ENCODE results near the gene NEURL2.

NEURL2 gene

DNA sequence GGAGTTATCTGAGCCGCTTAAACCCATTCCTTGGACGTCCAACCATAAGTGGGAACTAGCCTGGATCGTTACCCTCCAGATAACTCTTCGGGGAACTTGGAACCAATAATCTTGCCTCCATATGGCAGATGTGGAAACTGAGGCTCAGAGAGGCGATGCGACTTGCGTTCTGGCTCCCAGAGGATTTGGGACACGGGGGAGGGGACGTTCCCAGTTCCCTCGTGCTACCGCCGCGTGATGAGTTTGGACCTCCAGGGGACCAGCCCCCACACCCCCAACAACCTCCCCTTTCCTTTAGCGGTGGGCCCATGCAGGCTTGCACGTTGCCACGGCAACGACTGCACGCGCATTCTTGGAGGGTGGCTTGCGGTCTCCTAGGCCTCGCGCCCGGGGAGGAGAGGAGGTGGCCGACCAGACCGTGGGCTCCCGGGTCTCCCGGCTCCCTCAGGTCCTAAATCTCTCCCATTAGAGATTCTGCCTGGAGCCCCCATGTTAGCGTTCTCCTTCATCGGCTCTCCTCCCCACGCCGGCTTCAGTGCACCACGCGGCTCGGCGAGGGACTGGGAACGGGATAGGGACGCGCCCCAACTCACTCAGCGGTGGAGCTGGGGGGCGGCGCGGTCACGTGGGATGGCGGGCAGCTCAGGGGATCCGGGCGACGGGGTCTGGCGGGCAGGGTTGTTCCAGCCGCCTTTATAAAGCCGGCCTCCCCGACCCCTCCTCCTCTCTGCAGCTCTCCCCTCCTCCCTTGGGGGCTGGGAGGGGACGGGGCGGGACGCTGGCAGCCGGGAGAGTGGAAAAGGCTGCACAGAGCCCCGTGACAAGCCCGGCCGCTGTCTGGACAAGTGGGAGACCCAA, 20.7 kb upstream of the NEURL2 start, which contains the start of gene PLTP:
TSS of gene PLTP (minus strand) at position 670 of the 858 bp plus-strand sequence. CDS start 703 bp downstream, outside the sequence.
- H3K79me2 ChIP-seq (ENCODE audit: low read length): no peaks in the 10 kb centered on the region
- no peaks in the 10 kb centered on the region for H3F3A ChIP-seq (ENCODE audit: insufficient read depth, low read length)
- peak within 1 kb of the TSS; percentile 61 for H3K4me3 ChIP-seq (ENCODE audit: low read length)
- no peak for TF ChIP-seq EZH2phosphoT487 (IDR thresholded peaks at IDR 0.05; ENCODE audit: low read length)
- no peak for TF ChIP-seq EZH2 (optimal IDR thresholded peaks at IDR 0.05; ENCODE audit: low read depth, low read length)
- TF ChIP-seq, protein P1, sequence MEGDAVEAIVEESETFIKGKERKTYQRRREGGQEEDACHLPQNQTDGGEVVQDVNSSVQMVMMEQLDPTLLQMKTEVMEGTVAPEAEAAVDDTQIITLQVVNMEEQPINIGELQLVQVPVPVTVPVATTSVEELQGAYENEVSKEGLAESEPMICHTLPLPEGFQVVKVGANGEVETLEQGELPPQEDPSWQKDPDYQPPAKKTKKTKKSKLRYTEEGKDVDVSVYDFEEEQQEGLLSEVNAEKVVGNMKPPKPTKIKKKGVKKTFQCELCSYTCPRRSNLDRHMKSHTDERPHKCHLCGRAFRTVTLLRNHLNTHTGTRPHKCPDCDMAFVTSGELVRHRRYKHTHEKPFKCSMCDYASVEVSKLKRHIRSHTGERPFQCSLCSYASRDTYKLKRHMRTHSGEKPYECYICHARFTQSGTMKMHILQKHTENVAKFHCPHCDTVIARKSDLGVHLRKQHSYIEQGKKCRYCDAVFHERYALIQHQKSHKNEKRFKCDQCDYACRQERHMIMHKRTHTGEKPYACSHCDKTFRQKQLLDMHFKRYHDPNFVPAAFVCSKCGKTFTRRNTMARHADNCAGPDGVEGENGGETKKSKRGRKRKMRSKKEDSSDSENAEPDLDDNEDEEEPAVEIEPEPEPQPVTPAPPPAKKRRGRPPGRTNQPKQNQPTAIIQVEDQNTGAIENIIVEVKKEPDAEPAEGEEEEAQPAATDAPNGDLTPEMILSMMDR (IDR thresholded peaks at IDR 0.05; ENCODE audit: low read length): no peak
- no peaks in the 10 kb centered on the region for H3K36me3 ChIP-seq (replicated peaks; ENCODE audit: insufficient read depth, low read length)
- peak within 1 kb of the TSS; percentile 96 for H2AFZ ChIP-seq (ENCODE audit: low read length)
- peak within 1 kb of the TSS; percentile 99 for H3K4me2 ChIP-seq (ENCODE audit: low read depth, low read length)
- peak within 1 kb of the TSS; percentile 36; the same call in 1 of the 2 replicates for H3K9ac ChIP-seq (ENCODE audit: low read length)
- no peak for DNase-seq
- H3K4me1 ChIP-seq (ENCODE audit: low read length): peaks cover 3% of the 10 kb centered on the region; the same call in 1 of the 2 replicates
- H3K9me2 ChIP-seq (replicated peaks; ENCODE audit: insufficient read depth, low read length): no peaks in the 10 kb centered on the region
- H3K9me3 ChIP-seq (replicated peaks; ENCODE audit: insufficient read depth, low read length): no peaks in the 10 kb centered on the region
- peaks cover 14% of the 10 kb centered on the region; the same call in 1 of the 2 replicates for H3K27me3 ChIP-seq (replicated peaks; ENCODE audit: insufficient read depth, low read length)
- no peak within 1 kb of the TSS for H3K27ac ChIP-seq (ENCODE audit: low read length)
- H4K20me1 ChIP-seq (ENCODE audit: insufficient read depth, low read length): no peaks in the 10 kb centered on the region

DNA sequence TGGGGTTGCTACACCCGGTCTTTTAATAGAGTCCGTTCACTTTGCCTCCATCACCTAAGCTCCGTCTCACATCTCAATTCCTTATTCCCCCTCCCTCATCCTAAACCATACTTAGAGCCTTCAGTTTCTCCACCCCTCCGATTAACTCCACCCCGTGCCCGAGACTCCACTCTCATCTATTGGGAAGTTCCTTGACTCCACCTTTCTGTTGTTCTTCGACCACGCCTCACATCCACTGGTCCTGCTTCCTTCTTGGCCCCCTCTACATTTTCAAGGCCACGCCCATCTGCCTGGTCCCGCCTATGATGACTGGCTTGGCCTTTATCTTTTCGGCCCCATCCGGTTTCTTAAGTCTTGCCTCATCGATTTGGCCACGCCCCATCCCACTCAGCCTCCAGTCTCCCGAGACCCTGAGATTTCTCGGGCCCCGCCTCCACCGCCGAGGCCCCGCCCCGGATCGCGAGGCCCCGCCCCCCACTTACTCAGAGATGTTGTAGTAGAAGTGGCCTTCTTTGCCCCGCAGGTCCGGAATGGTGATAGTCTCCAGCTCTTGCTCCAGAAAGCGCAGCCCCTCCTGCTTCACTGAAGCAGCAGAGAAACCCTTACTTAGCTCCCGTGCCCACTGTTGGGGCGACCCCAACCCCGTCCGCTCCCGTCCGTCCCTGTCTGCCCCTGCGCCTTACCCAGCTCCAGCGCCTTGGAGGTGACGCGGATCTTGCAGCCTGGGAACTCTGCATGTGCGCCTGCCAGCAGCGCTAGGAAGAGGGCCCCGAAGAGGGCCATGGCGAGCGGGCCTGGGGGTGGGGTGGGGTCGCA, 19.9 kb upstream of the NEURL2 start:
- Histone ChIP-seq H3K9me3 (replicated peaks; ENCODE audit: insufficient read depth, low read length) (no peaks in the 10 kb centered on the region), H3K27ac (ENCODE audit: low read length) (no peak overlapping the region), H3F3A (ENCODE audit: insufficient read depth, low read length) (no peaks in the 10 kb centered on the region), H3K36me3 (replicated peaks; ENCODE audit: insufficient read depth, low read length) (no peaks in the 10 kb centered on the region), H3K4me2 (ENCODE audit: low read depth, low read length) (peak overlapping the region; percentile 99), H3K4me3 (ENCODE audit: low read length) (peak overlapping the region; percentile 61), H3K9me2 (replicated peaks; ENCODE audit: insufficient read depth, low read length) (no peaks in the 10 kb centered on the region), H4K20me1 (ENCODE audit: insufficient read depth, low read length) (no peaks in the 10 kb centered on the region), H3K79me2 (ENCODE audit: low read length) (no peaks in the 10 kb centered on the region), H3K9ac (ENCODE audit: low read length) (peak overlapping the region; percentile 36; the same call in 1 of the 2 replicates), H3K4me1 (ENCODE audit: low read length) (peaks cover 3% of the 10 kb centered on the region; the same call in 1 of the 2 replicates), H2AFZ (ENCODE audit: low read length) (peak overlapping the region; percentile 96), H3K27me3 (replicated peaks; ENCODE audit: insufficient read depth, low read length) (peaks cover 14% of the 10 kb centered on the region; the same call in 1 of the 2 replicates)
- peak; percentile 98 for DNase-seq
- TF ChIP-seq EZH2 (optimal IDR thresholded peaks at IDR 0.05; ENCODE audit: low read depth, low read length) (no peak), EZH2phosphoT487 (IDR thresholded peaks at IDR 0.05; ENCODE audit: low read length) (no peak)
- TF ChIP-seq, protein P1 (IDR thresholded peaks at IDR 0.05; ENCODE audit: low read length): no peak

DNA sequence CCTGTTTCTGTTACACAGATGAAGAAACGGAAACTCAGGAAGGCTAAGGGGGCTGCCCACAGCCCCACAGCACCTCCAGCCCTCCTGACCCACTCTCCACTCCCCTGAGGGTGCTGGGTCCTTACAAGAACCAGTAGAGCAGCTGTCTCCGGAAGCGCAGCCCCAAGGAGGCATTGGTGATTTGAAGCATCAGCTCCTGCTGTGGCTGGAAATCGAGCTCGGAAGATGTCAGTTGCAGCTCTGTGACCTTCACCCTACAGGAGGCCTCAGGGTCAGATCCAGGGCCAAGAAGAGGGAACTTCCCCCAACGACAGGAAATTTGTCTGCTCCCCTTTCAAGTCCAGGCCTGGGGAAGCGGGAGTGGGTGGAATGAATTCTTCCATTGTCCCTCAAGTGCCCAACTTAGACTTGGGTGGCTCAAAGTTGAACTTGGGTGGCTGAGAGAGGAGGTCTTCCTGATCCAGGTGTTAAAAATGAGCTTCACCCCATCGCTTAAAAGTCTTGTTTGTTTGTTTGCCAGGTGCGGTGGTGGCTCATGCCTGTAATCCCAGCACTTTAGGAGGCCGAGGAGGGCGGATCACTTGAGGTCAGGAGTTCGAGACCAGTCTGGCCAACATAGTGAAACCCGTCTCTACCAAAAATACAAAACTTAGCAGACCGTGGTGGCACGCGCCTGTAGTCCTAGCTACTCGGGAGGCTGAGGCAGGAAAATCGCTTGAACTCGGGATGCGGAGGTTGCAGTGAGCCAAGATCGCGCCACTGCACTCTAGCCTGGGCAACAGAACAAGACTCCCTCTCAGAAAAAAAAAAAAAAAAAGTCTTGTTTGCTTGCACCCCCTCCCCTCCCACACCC, 19.0 kb upstream of the NEURL2 start:
- Histone ChIP-seq H3K9ac (ENCODE audit: low read length) (no peak overlapping the region), H3K27ac (ENCODE audit: low read length) (no peak overlapping the region), H4K20me1 (ENCODE audit: insufficient read depth, low read length) (no peaks in the 10 kb centered on the region), H3F3A (ENCODE audit: insufficient read depth, low read length) (no peaks in the 10 kb centered on the region), H3K9me2 (replicated peaks; ENCODE audit: insufficient read depth, low read length) (no peaks in the 10 kb centered on the region), H3K27me3 (replicated peaks; ENCODE audit: insufficient read depth, low read length) (peaks cover 14% of the 10 kb centered on the region; the same call in 1 of the 2 replicates), H3K36me3 (replicated peaks; ENCODE audit: insufficient read depth, low read length) (no peaks in the 10 kb centered on the region), H3K4me1 (ENCODE audit: low read length) (peaks cover 3% of the 10 kb centered on the region; the same call in 1 of the 2 replicates), H3K4me3 (ENCODE audit: low read length) (peak overlapping the region; percentile 18; the same call in 1 of the 2 replicates), H3K4me2 (ENCODE audit: low read depth, low read length) (peak overlapping the region; percentile 99; the same call in 1 of the 2 replicates), H3K79me2 (ENCODE audit: low read length) (no peaks in the 10 kb centered on the region), H3K9me3 (replicated peaks; ENCODE audit: insufficient read depth, low read length) (no peaks in the 10 kb centered on the region), H2AFZ (ENCODE audit: low read length) (peak overlapping the region; percentile 28)
- no peak for DNase-seq
- TF ChIP-seq, protein P1 (IDR thresholded peaks at IDR 0.05; ENCODE audit: low read length): no peak
- TF ChIP-seq EZH2 (optimal IDR thresholded peaks at IDR 0.05; ENCODE audit: low read depth, low read length): no peak
